Endothelial cell of umbilical vein (primary cell): Measurements from ENCODE around the gene NKRF. TPM values are rescaled to one million over a fixed set of nuclear protein-coding genes. Genes with fewer than 3 reads are reported as not detected.
A peak's percentile ranks its signal among the peaks of the same experiment; 100 is the strongest.

Source experiments
- Bru-seq: library from RNA; stranded (reverse); fragments of 400-500 nt; gene quantifications from one replicate; lab custom pipeline; 2021; lab: Mats Ljungman, UMichigan
- BruChase-seq, 2 experiments: library from RNA; stranded (reverse); fragments of 400-500 nt; gene quantifications; one replicate each; lab custom pipeline; 2021; lab: Mats Ljungman, UMichigan
- BruUV-seq: library from RNA; stranded (reverse); fragments of 400-500 nt; replicated peaks from 2 replicates; lab custom pipeline; 2021; lab: Mats Ljungman, UMichigan
- CTCF ChIA-PET: fragments of 300-600, 350-600 bp; sonication (Branson Sonifier 250); formaldehyde crosslinking; loops from one replicate; lab custom pipeline; 2021; ENCODE audit warnings: antibody characterized with exemption, inconsistent platforms; lab: Charles Lee
- POLR2A ChIA-PET: fragments of 300-600, 350-600 bp; sonication (Branson Sonifier 250); formaldehyde crosslinking; loops from one replicate; lab custom pipeline; 2021; ENCODE audit warnings: antibody characterized with exemption, inconsistent platforms; lab: Charles Lee
- DNase-seq: peaks from one replicate; pipeline ENCODE4 v3.0.0-alpha.2; 2011; ENCODE audit warnings: low read depth, low spot score
- FAIRE-seq: peaks from 2 replicates; lab custom pipeline; 2011; peaks lifted over from hg19 to GRCh38; lab: Jason Lieb, UNC
- H2AFZ ChIP-seq: 2 replicates; pipeline ENCODE4 v1.6.0; 2012; ENCODE audit warnings: low read depth, low read length, control low read depth, inconsistent platforms
- H3K27ac ChIP-seq: 2 replicates; pipeline ENCODE4 v1.5.1; 2011; ENCODE audit warnings: low read depth, mild to moderate bottlenecking, control low read depth, low read length, moderate library complexity; ENCODE audit not compliant: insufficient read depth
- H3K27me3 ChIP-seq, 2 experiments: 2 replicates each; pipeline versions ENCODE4 v1.6.0 to v1.6.1; 2011; ENCODE audit warnings: low read length in 2 of 2, mixed read lengths in 1 of 2; ENCODE audit not compliant: control insufficient read depth in 2 of 2, insufficient read depth in 2 of 2
- H3K36me3 ChIP-seq, 2 experiments: 2 replicates in 1 of 2; 3 replicates in 1 of 2; pipeline ENCODE4 v1.5.1; 2011; ENCODE audit warnings: low read length in 2 of 2, mild to moderate bottlenecking in 1 of 2, moderate library complexity in 1 of 2; ENCODE audit not compliant: control insufficient read depth in 2 of 2, insufficient read depth in 2 of 2; ENCODE audit errors: extremely low read depth in 1 of 2
- H3K4me1 ChIP-seq: 3 replicates; pipeline ENCODE4 v1.5.1; 2011; ENCODE audit warnings: mild to moderate bottlenecking, low read length; ENCODE audit not compliant: control insufficient read depth, insufficient read depth; ENCODE audit errors: extremely low read depth
- H3K4me2 ChIP-seq: 2 replicates; pipeline ENCODE4 v1.6.1; 2011; ENCODE audit warnings: low read length, control low read depth, mixed read lengths; ENCODE audit not compliant: insufficient read depth
- H3K4me3 ChIP-seq, 3 experiments: fragments of 200-600 bp in 1 of 3; sonication (generic), shearing (Covaris generic) in 1 of 3; replicated peaks in 1 of 3; 2 replicates each; pipeline ENCODE4 v1.5.1; 2011 to 2016; ENCODE audit warnings: control low read depth in 3 of 3, low read length in 3 of 3, mild to moderate bottlenecking in 2 of 3, inconsistent platforms in 1 of 3, low read depth in 1 of 3, moderate library complexity in 1 of 3; ENCODE audit not compliant: insufficient read depth in 1 of 3
- H3K79me2 ChIP-seq: 2 replicates; pipeline ENCODE4 v1.6.0; 2012; ENCODE audit warnings: low read length, inconsistent platforms; ENCODE audit not compliant: control insufficient read depth, insufficient read depth
- H3K9ac ChIP-seq: replicated peaks from 2 replicates; pipeline ENCODE3; 2011; ENCODE audit warnings: low read length, control low read depth; ENCODE audit not compliant: insufficient read depth; ENCODE audit errors: extremely low read depth
- H3K9me1 ChIP-seq: replicated peaks from 3 replicates; pipeline ENCODE4 v1.6.0; 2011; ENCODE audit warnings: mild to moderate bottlenecking, low read length; ENCODE audit not compliant: control insufficient read depth, insufficient read depth; ENCODE audit errors: extremely low read depth
- H3K9me3 ChIP-seq: replicated peaks from 2 replicates; pipeline ENCODE4 v1.5.1; 2012; ENCODE audit warnings: low read length, inconsistent platforms; ENCODE audit not compliant: control insufficient read depth, insufficient read depth
- H4K20me1 ChIP-seq: replicated peaks from 2 replicates; pipeline ENCODE3; 2011; ENCODE audit warnings: mild to moderate bottlenecking, low read length; ENCODE audit not compliant: control insufficient read depth, insufficient read depth; ENCODE audit errors: extremely low read depth
- EZH2 ChIP-seq: IDR thresholded peaks from 2 replicates; pipeline ENCODE4 v1.6.1; 2012; ENCODE audit warnings: borderline replicate concordance, low read depth, mild to moderate bottlenecking, moderate library complexity, low read length, inconsistent platforms; ENCODE audit not compliant: severe bottlenecking
- FOS ChIP-seq: IDR thresholded peaks from 2 replicates; pipeline ENCODE4 v1.6.1; 2011; ENCODE audit warnings: mild to moderate bottlenecking, low read length, moderate library complexity, borderline replicate concordance; ENCODE audit not compliant: insufficient read depth
- GATA2 ChIP-seq: IDR thresholded peaks from 2 replicates; pipeline ENCODE4 v1.7.0; 2011; ENCODE audit warnings: low read depth, mild to moderate bottlenecking, moderate library complexity, mixed read lengths, low read length; ENCODE audit not compliant: insufficient read length, insufficient read depth
- JUN ChIP-seq: IDR thresholded peaks from 2 replicates; pipeline ENCODE4 v1.6.1; 2011; ENCODE audit warnings: borderline replicate concordance, low read depth; ENCODE audit not compliant: insufficient read length, insufficient read depth
- MYC ChIP-seq: IDR thresholded peaks from one replicate; pipeline ENCODE4 v1.6.1; 2011; ENCODE audit warnings: mild to moderate bottlenecking, low read depth, low read length
- POLR2A ChIP-seq: IDR thresholded peaks from 2 replicates; pipeline ENCODE4 v1.6.1; 2012; ENCODE audit warnings: low read depth, mild to moderate bottlenecking, control low read depth, low read length
- POLR2AphosphoS5 ChIP-seq: IDR thresholded peaks from 2 replicates; pipeline ENCODE4 v1.6.1; 2012; ENCODE audit warnings: low read depth, mild to moderate bottlenecking, control low read depth, low read length, moderate library complexity; ENCODE audit not compliant: insufficient read depth
- dilution Hi-C: fragments of 300-500 bp; cut with MboI; formaldehyde crosslinking; loops from one replicate; pipeline ENCODE4 v1.15.0; 2019; ENCODE audit warnings: low sequenced_read_pairs; ENCODE audit not compliant: extremely low pct_ligation_motif_present
- intact Hi-C: fragments of 100-400 bp; cut with micrococcal nuclease; formaldehyde crosslinking; loops from one replicate; pipeline ENCODE4 v1.10.0; 2022
- long read RNA-seq: library from polyadenylated mRNA; stranded (forward); transcript quantifications from one replicate; pipeline ENCODE4 v2.0.0, GENCODE V29; 2021
- polyA minus RNA-seq, 3 experiments: library from RNA; depleted of rRNA, polyadenylated mRNA; stranded (reverse); fragments of >200 nt; gene quantifications; 1 replicate in 1 of 3; 2 replicates in 2 of 3; pipeline ENCODE4 v1.2.3, GENCODE V29; 2011
- polyA plus RNA-seq, 4 experiments: library from polyadenylated mRNA; depleted of rRNA in 3 of 4; stranded (reverse) in 3 of 4; unstranded in 1 of 4; fragments of >200 nt; gene quantifications; 2 replicates each; pipeline versions ENCODE4 v1.2.1 to v1.2.3, GENCODE V29; 2011 to 2012; ENCODE audit warnings: missing spikeins in 1 of 4
- total RNA-seq: library from RNA; stranded (reverse); gene quantifications from 2 replicates; pipeline ENCODE4 v1.2.3, GENCODE V29; 2021
- TF ChIP-seq, protein P1 (sequence below), 2 donors: IDR thresholded peaks; 1 replicate in 1 of 2; 2 replicates in 1 of 2; pipeline ENCODE4 v1.5.1; 2011; ENCODE audit warnings: low read length in 2 of 2, mild to moderate bottlenecking in 2 of 2, moderate library complexity in 2 of 2, control low read depth in 1 of 2, inconsistent platforms in 1 of 2, low read depth in 1 of 2; ENCODE audit not compliant: insufficient read depth in 1 of 2; ENCODE audit errors: extremely low read depth in 1 of 2
- TF ChIP-seq, protein P2 (sequence below): IDR thresholded peaks from 2 replicates; pipeline ENCODE4 v1.6.1; 2011; ENCODE audit not compliant: insufficient read depth, insufficient read length

NKRF gene
- total RNA-seq (10.8 and 12.0 TPM in 2 replicates), polyA plus RNA-seq (2.7 and 2.8 TPM in 2 replicates), polyA minus RNA-seq (3.9 and 5.1 TPM in 2 replicates), Bru-seq, nascent RNA (percentile 75 among the genes with signal in this experiment), BruChase-seq, experiment 1, labeled RNA remaining after a 6-hour chase (percentile 71 among the genes with signal in this experiment), BruChase-seq, experiment 2, labeled RNA remaining after a 2-hour chase (percentile 79 among the genes with signal in this experiment)
- 4.3 and 4.7 TPM in 2 replicates for polyA plus RNA-seq (2011; cell fraction: cytosol; rRNA removed)
- polyA plus RNA-seq (2011; cell fraction: nucleus; rRNA removed) = 5.7 and 6.5 TPM in 2 replicates
- 9.8 and 11.4 TPM in 2 replicates for polyA plus RNA-seq (2012)
- polyA minus RNA-seq (2011; cell fraction: cytosol; rRNA and poly(A)+ RNA removed) = 16.2 TPM
- polyA minus RNA-seq (2011; cell fraction: nucleus; rRNA and poly(A)+ RNA removed) = 3.8 and 6.2 TPM in 2 replicates
- long read RNA-seq, transcript NKRF-201 (3 exons, 3,817 nt) = major isoform, 11 of 13 reads
- long read RNA-seq, partial matches to known transcripts = 0 of 13 reads
- long read RNA-seq, other reads (novel, unspliced or antisense) = 2 of 13 reads

- no TSS peak for BruUV-seq
- POLR2A ChIA-PET = interaction anchor here (0.6 to 1.0 kb wide), 3 partner anchors 32 to 204 kb away, joined by 3 to 9 read pairs (median 4); partner anchors contain the start of genes SEPTIN6 and UBE2A
- CTCF ChIA-PET = interaction anchor here (0.9 to 4.1 kb wide), 2 partner anchors 90 to 123 kb away, joined by 6 to 27 read pairs; no protein-coding TSS in a partner anchor
Measured at GRCh38 chrX:119606280-119607017, at the start of gene NKRF. TSS of gene NKRF (minus strand) at chrX:119606424.

More at GRCh38 chrX:119606280-119607017, at the start of gene NKRF:
- Histone ChIP-seq H3K9me1 (no peaks in the 10 kb centered on the region), H3K4me3 (peak within 1 kb of the TSS; percentile 16 to 63 (median 54)), H3K4me1 (peaks cover 2% of the 10 kb centered on the region), H3K9me3 (no peaks in the 10 kb centered on the region), H3K4me2 (peak within 1 kb of the TSS; percentile 90), H4K20me1 (no peaks in the 10 kb centered on the region), H2AFZ (peak within 1 kb of the TSS; percentile 45), H3K27ac (peak within 1 kb of the TSS; percentile 63), H3K36me3 (no peaks in the 10 kb centered on the region), H3K79me2 (peaks cover 42% of the 10 kb centered on the region), H3K9ac (peak within 1 kb of the TSS; percentile 72), H3K27me3 (peaks cover 0 to 3% of the 10 kb centered on the region in 2 experiments)
- dilution Hi-C loops (no loop called here), intact Hi-C loops (loop anchor here (1.0 to 2.0 kb wide), 3 partner anchors 32 to 90 kb away; partner anchors contain the start of genes SEPTIN6 and UBE2A)
- DNase-seq (peak; percentile 92), FAIRE-seq (peak; percentile 88)
- TF ChIP-seq POLR2AphosphoS5 (peak; percentile 66), EZH2 (no peak), GATA2 (no peak), FOS (no peak), MYC (no peak), POLR2A (peak; percentile 78), JUN (no peak)
- TF ChIP-seq, protein P1, sequence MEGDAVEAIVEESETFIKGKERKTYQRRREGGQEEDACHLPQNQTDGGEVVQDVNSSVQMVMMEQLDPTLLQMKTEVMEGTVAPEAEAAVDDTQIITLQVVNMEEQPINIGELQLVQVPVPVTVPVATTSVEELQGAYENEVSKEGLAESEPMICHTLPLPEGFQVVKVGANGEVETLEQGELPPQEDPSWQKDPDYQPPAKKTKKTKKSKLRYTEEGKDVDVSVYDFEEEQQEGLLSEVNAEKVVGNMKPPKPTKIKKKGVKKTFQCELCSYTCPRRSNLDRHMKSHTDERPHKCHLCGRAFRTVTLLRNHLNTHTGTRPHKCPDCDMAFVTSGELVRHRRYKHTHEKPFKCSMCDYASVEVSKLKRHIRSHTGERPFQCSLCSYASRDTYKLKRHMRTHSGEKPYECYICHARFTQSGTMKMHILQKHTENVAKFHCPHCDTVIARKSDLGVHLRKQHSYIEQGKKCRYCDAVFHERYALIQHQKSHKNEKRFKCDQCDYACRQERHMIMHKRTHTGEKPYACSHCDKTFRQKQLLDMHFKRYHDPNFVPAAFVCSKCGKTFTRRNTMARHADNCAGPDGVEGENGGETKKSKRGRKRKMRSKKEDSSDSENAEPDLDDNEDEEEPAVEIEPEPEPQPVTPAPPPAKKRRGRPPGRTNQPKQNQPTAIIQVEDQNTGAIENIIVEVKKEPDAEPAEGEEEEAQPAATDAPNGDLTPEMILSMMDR (IDR thresholded peaks at IDR 0.05; ENCODE audit: extremely low read depth in 1 of 2, insufficient read depth in 1 of 2, low read depth in 1 of 2, low read length in 2 of 2) = no peak
- TF ChIP-seq, protein P2, sequence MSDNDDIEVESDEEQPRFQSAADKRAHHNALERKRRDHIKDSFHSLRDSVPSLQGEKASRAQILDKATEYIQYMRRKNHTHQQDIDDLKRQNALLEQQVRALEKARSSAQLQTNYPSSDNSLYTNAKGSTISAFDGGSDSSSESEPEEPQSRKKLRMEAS = no peak
